Loucy (cell line): ENCODE data around the gene ARSG.

Experiments used
- EZH2phosphoT487 ChIP-seq: fragments of 200-600 bp; IDR thresholded peaks from 2 replicates; pipeline ENCODE4 v1.6.1; 2018; ENCODE audit warnings: antibody characterized with exemption, mild to moderate bottlenecking, moderate library complexity, borderline replicate concordance
- TF ChIP-seq, protein P1 (sequence below): fragments of 200-600 bp; sonication (generic); conservative IDR thresholded peaks from 2 replicates; pipeline ENCODE4 v1.5.1; 2014; ENCODE audit warnings: mild to moderate bottlenecking, antibody characterized with exemption, low read length

DNA sequence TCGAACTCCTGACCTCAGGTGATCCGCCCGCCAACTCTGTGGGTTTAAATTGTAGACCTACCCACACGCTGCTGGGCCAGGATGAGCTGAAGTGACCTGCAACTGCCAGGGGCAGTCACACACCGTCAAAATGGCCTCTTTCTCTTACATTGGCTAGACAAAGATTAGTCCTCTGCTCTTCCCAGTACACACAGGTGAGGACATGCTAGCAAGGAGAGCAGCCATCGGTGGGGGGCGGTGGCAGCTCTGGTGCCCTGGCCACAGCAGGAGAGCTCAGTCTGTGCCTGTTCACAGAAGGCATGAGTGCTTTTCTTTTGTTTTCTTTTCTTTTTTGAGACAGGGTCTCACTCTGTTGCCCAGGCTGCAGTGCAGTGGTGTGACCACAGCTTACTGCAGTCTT lies 136.3 kb downstream of the ARSG start:
- TF ChIP-seq, protein P1, sequence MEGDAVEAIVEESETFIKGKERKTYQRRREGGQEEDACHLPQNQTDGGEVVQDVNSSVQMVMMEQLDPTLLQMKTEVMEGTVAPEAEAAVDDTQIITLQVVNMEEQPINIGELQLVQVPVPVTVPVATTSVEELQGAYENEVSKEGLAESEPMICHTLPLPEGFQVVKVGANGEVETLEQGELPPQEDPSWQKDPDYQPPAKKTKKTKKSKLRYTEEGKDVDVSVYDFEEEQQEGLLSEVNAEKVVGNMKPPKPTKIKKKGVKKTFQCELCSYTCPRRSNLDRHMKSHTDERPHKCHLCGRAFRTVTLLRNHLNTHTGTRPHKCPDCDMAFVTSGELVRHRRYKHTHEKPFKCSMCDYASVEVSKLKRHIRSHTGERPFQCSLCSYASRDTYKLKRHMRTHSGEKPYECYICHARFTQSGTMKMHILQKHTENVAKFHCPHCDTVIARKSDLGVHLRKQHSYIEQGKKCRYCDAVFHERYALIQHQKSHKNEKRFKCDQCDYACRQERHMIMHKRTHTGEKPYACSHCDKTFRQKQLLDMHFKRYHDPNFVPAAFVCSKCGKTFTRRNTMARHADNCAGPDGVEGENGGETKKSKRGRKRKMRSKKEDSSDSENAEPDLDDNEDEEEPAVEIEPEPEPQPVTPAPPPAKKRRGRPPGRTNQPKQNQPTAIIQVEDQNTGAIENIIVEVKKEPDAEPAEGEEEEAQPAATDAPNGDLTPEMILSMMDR = no peak
- no peak for TF ChIP-seq EZH2phosphoT487
